ENCODE results near the gene HS6ST1.
"Not testable (repeated sequence)": the region's sequence is repeated elsewhere in the genome, so short reads cannot be mapped to it uniquely, and the experiment has no call there.

HS6ST1 gene

GRCh38 chr2:128321784-128322714 lies 3.4 kb upstream of the HS6ST1 start:
- DNase-seq (ENCODE audit: low read depth), result peak; percentile 71

- DNase-seq (ENCODE audit: low read depth), result no peak
Measured at GRCh38 chr2:128320906-128321771, 2.5 kb upstream of the HS6ST1 start.

- DNase-seq (ENCODE audit: low read depth), result no peak
Measured at GRCh38 chr2:128320192-128320905, 1.7 kb upstream of the HS6ST1 start.

GRCh38 chr2:128319631-128320191 lies 1.0 kb upstream of the HS6ST1 start:
- no peak for DNase-seq (ENCODE audit: low read depth)

GRCh38 chr2:128318245-128318644 lies 423 bp downstream of the HS6ST1 start:
- DNase-seq (ENCODE audit: low read depth), result not testable (repeated sequence)

GRCh38 chr2:128317899-128318225 lies 806 bp downstream of the HS6ST1 start:
- not testable (repeated sequence) for DNase-seq (ENCODE audit: low read depth)

GRCh38 chr2:128317181-128317898 lies 1.3 kb downstream of the HS6ST1 start:
- DNase-seq (ENCODE audit: low read depth), result no peak

GRCh38 chr2:128316777-128317180 lies 1.9 kb downstream of the HS6ST1 start:
- no peak for DNase-seq (ENCODE audit: low read depth)

- DNase-seq (ENCODE audit: low read depth), result no peak
Measured at GRCh38 chr2:128315829-128316776, 2.6 kb downstream of the HS6ST1 start.

GRCh38 chr2:128315122-128315828 lies 3.4 kb downstream of the HS6ST1 start:
- DNase-seq (ENCODE audit: low read depth), result no peak

- no peak for DNase-seq (ENCODE audit: low read depth)
Measured at GRCh38 chr2:128314348-128315121, 4.1 kb downstream of the HS6ST1 start.

GRCh38 chr2:128313931-128314347 lies 4.7 kb downstream of the HS6ST1 start:
- DNase-seq (ENCODE audit: low read depth), result no peak

GRCh38 chr2:128313091-128313836 lies 5.4 kb downstream of the HS6ST1 start:
- DNase-seq (ENCODE audit: low read depth), result no peak

GRCh38 chr2:128312411-128312810 lies 6.3 kb downstream of the HS6ST1 start:
- DNase-seq (ENCODE audit: low read depth), result no peak

- no peak for DNase-seq (ENCODE audit: low read depth)
Measured at GRCh38 chr2:128311755-128312341, 6.8 kb downstream of the HS6ST1 start.

- DNase-seq (ENCODE audit: low read depth), result no peak
Measured at GRCh38 chr2:128311216-128311754, 7.4 kb downstream of the HS6ST1 start.

GRCh38 chr2:128310761-128311160 lies 7.9 kb downstream of the HS6ST1 start:
- DNase-seq (ENCODE audit: low read depth), result no peak

All from stimulated activated CD8-positive, alpha-beta memory T cell treated with anti-CD3 and anti-CD28 coated beads, Interleukin-4, amount 100 ng/mL, for 24 hours (primary cell).